Suppressor macrophage (primary cell): ENCODE measurements around the gene TNK1.

Experiments used
- DNase-seq, 4 experiments: peaks; one replicate each; pipeline ENCODE4 v3.0.0-alpha.2; 2020 to 2022

The TNK1 gene

GRCh38 chr17:7392696-7393612, 12.1 kb downstream of the TNK1 start:
- no peak for DNase-seq

DNA sequence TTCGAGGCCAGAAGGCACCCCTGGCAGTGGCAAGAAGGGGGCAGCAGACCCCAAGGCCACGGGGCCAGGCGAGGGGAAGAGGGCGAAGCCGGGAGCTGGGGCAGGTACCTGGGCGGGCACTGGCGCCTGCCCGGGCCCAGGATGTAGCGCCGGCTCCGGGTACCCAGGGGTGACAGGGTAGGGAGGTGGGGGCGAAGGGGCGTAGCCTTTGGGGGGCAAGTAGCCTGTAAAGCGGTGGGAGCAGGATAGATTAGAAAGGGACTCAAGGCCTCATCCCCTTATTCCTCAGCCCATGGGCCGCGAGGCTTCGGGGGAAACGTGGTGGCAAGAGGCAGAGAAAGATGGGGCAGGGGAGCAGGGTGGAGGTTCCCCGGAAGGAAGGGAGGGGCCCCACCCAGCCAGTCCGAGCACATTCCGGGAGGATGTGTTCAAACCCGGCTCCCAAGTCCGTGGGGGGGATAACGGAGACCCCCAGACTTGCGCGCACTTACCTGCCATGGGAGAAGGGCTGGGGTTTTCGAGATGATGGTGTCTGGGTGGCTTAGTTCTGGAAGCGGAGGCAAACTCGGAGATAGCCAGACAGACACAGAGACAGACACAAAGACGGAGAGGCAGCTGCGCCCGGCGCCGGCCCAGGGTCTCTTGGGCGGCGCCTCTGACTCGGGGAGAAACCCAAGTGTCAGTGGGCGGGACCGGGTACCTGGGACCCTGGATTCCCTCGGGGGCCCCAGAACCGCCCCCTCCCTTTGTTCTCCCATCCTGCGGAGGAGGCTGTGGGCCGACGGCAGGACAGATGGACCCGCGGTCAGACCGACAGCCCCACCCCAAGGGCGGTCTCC, 12.9 kb downstream of the TNK1 start:
- peak in 2 of 4 experiments; percentile 14 to 31 for DNase-seq

- DNase-seq, result peak; percentile 85 to 95 (median 93)
Observed at GRCh38 chr17:7394452-7395191, 13.7 kb downstream of the TNK1 start, which contains the start of gene PLSCR3. TSS of gene PLSCR3 (minus strand) at chr17:7394525. CDS start at chr17:7394110, 415 bp downstream.

DNA sequence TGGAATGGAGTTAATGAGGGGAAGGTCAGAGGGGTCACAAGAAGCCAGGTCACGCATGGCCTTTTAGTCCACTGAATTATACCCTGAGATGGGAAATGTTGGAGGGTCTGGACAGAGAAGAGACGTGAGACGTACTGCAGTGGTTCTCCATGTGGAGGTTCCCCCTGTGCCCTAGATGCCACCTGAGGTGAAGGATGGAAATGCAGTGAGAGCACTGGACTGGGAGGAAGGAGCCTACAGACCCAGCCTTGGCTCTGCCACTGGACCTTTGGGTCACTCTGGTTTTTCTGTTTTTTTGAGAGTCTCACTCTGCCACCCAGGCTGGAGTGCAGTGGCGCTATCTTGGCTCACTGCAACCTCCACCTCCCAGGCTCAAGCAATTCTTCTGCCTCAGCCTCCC, 15.3 kb downstream of the TNK1 start:
- DNase-seq, result no peak

GRCh38 chr17:7398612-7399011, 17.7 kb downstream of the TNK1 start:
- no peak for DNase-seq

DNA sequence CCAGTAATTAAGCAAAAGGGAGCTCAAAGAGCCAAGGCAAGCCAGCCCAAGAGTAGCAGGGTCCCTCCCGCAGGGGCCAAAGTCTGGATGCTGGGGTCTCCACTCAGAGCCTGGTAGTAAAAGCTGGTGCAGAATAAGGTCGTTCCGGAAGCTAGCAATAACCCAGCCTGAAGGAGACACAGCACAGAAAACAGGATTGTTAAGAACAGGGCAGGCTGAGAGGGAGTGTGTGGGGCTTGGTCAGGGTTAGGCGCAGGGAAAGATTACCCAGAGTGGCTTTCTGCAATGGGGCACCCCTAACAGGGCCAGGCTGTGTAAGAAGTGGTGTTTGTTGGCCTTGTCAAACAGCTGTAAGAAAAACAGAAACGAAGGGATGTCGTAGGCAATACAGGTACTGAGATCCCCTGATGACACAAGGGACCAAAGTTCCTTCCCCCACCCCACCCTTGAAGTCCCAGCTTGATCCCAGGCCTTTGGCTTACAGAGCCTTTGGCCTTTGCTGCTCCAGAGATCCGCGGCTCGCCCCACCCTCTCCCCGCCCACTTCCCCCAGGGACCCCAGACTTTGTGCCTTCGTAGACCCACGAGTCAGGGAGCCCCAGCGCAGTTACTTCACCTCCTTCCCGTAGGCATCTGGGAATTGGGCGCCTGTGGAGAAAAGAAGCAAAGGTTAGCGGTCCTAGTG, 22.3 kb downstream of the TNK1 start:
- DNase-seq, result peak in 2 of 4 experiments; percentile 11 to 33

GRCh38 chr17:7403727-7403976, 22.8 kb downstream of the TNK1 start:
- no peak for DNase-seq

DNA sequence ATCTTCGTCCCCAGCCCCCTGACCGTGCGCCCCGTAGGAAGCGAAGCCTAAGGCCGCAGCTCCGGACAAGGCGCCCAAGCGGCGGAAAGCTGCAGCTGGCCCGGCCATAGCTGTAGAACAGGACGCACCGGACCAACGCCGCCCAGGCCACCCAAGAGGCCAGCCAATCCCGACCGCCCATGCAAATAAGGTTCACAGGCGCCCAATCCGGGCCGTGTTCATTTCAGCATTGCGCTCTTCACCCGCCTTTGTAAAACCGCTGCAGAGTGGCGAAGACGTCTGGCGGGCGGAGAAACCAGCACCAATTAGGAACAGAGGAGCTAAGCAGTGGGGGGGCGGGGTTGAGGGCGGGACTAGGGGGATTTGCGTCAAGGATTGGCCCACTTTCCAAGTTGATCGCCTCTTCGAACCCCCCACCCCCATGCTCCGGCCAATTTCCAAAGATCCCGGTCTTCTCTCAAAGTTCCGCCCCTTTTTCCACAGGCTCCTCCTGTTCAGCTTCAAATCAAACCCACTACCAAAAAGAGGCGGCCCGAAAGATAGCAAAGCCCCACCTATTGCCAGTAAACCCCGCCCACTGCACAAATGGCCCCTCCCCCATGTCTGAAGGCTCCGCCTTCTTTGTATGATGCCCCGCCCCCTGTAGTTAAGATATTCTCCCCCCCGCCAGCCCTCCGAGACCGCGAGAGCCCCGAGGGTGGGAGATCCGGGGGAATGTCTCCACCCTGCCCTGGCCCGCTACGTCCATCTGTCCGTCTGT, 23.3 kb downstream of the TNK1 start, which contains the start of gene TMEM256:
Gene TMEM256, minus strand, starts transcription at position 121 of the 760 bp plus-strand sequence. Its CDS starts 13 bp downstream, at position 108.
- peak; percentile 99 for DNase-seq

GRCh38 chr17:7404737-7405349, 24.0 kb downstream of the TNK1 start:
- peak in 3 of 4 experiments; percentile 8 to 64 (median 14) for DNase-seq

DNA sequence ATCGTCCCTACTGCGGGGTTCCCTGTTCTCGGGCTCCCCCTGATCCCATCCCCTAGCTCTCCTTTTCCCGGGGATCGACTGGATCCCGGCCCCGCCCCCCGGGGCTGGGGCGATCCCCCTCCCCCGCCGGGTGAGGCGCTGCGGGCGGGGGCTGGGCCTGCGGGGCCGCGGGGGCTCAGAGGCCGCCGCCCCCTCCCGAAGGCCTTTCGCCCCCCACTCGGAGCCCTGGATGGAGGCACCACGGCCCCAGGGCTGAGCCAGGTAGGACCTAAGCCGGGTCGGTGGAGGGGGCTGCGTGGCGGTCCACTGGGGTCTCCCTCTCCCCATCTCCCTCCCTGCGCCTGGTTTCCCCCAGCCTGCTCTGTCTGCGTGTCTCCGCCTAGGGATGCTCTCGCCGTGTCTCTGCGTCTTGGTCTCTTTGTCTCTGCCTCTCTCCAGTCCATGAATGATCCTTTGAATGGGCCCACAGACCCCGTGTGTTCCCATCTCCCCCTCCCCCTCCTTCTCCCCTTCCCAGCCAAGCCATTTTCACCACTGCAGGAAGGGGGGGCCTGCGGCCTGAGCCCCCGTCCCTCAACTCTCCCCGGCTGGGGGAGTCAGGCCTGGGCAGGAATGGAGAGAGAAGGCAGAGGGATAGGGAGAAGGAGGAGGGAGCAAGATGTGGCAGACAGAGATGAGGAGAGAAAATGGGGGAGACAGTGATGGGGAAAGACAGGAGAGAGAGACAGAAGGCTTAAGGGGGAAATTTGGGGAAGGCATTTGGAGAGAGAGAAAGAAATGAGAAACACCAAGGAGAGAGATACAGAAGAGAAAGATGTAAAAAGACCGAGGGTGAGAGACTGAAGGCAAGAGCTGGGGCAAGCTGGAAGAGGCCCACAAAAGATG, 24.7 kb downstream of the TNK1 start:
- no peak for DNase-seq

GRCh38 chr17:7406235-7406825, 25.4 kb downstream of the TNK1 start:
- no peak for DNase-seq

DNA sequence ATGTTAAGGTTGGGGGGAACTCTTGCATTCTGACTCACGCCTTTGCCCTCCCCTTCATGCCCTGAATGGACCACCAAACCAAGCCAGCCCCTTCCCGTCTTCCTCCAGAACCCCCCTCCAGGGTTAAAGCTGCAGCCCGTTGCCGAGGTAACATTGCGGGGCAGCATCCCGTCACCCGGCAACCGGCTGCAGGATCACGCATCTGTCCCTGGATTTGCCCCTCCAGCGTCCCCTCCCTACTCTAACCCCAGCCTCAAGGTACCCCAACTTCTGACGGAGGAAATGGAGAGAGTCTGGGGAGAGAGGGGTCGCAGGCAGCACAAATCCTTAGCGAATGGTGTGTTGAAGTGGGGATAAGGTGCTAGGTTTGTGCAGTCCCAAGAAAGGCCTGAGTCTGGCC, 26.2 kb downstream of the TNK1 start:
- no peak for DNase-seq

GRCh38 chr17:7407485-7408251, 26.8 kb downstream of the TNK1 start, which contains the start of gene NLGN2:
TSS of gene NLGN2 (plus strand) at chr17:7407845. CDS start at chr17:7408256, 411 bp downstream.
- DNase-seq, result no peak

- DNase-seq, result peak in 2 of 4 experiments; percentile 36 to 50
Observed at GRCh38 chr17:7408252-7408727, 27.4 kb downstream of the TNK1 start.

DNA sequence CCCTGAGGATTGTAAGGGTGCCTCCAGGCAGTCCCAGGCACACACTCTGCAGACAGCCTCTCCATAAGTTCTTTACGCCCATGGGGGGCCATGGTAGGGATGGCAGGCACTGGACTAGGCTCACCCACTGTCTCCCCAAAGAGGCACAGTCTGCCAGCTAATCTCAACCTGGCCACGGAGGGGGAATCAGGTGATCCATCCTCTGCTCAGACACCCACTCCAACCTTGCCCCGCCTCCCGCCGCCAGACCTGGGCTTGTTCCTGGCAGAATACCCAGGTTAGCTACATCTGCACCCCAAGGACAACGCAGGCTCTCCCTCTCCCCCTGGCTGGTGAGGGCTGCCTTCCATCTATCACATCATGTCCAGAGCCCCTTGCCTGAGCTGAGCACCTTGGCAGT, 28.0 kb downstream of the TNK1 start:
- no peak for DNase-seq

GRCh38 chr17:7409716-7410115, 28.8 kb downstream of the TNK1 start:
- no peak for DNase-seq

DNA sequence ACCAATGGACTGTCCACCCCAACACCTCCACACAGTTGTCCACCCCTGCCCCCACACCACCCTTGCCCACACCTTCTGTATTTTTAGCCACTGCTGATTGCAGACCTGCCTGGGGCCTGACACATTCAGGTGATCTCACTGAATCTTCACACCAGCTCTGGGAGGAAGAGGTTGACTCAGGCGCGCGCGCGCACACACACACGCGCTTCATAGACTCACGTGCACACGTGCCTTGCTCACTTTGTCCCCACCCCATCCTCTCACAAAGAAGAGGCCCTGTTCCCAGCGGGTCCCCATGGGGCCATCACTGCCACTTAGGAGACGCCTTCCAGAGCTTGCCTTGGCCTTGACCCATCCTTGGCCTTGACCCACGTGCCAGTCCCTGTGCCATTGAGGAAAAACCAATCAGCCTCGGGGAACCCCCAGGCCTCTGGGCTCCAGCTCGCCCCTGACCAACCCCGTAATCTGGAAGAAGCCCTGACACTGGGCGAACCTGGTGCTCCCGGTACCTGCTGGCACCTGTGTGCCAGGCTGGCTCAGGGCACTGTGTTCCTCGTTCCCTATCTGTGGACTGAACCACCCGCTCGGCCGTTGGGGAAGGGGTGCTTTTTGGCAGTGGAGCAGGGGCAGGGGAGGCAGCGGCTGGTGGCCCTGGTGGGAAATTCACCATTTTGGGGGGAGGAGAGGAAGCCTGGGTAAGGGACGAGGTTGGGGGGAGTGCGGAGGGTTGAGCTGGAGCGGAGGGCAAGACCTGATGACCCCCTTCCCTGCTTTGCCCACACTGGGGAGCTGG, 29.9 kb downstream of the TNK1 start:
- no peak for DNase-seq

DNA sequence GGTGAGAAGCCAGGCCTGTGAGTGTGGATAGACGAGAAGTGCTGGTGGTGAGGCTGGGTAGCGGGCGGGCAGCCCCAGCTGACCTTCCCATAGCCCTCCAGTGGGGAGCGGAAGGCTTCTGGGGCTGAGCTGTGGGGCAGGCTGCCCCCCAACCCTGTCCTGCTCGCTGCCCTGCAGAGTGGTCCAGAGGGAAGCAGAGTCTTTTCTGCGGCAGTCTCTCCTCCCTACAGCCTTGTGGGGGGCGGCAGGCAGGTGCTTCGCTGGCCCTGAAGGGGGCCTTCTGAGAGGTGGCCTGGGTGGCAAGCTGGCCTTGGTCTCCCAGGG, 30.5 kb downstream of the TNK1 start:
- no peak for DNase-seq
